OCI-LY3 (cell line): ENCODE measurements around the gene SELENOT.
"Not testable (repeated sequence)": the region's sequence is repeated elsewhere in the genome, so short reads cannot be mapped to it uniquely, and the experiment has no call there.

Experiments
- CTCF ChIP-seq: fragments of 200-600, 300-600 bp; sonication (generic); IDR thresholded peaks from 2 replicates; pipeline ENCODE4 v1.5.1; 2014; ENCODE audit warnings: antibody characterized with exemption, low read length, low read depth
- EZH2phosphoT487 ChIP-seq: fragments of 200-600 bp; shearing (Covaris generic); IDR thresholded peaks from 2 replicates; pipeline ENCODE4 v1.6.1; 2018; ENCODE audit warnings: antibody characterized with exemption, mixed run types, low read depth

- TF ChIP-seq CTCF, EZH2phosphoT487: not testable (repeated sequence)
Observed at GRCh38 chr3:150622955-150623354, 19.8 kb downstream of the SELENOT start.
